EH (cell line): Measurements from ENCODE around the gene SAMHD1.
"Not testable (repeated sequence)": the region's sequence is repeated elsewhere in the genome, so short reads cannot be mapped to it uniquely, and the experiment has no call there.

Source experiments
- DNase-seq: peaks from one replicate; pipeline ENCODE4 v3.0.0-alpha.2; 2015; ENCODE audit warnings: low read depth

The SAMHD1 gene

DNA sequence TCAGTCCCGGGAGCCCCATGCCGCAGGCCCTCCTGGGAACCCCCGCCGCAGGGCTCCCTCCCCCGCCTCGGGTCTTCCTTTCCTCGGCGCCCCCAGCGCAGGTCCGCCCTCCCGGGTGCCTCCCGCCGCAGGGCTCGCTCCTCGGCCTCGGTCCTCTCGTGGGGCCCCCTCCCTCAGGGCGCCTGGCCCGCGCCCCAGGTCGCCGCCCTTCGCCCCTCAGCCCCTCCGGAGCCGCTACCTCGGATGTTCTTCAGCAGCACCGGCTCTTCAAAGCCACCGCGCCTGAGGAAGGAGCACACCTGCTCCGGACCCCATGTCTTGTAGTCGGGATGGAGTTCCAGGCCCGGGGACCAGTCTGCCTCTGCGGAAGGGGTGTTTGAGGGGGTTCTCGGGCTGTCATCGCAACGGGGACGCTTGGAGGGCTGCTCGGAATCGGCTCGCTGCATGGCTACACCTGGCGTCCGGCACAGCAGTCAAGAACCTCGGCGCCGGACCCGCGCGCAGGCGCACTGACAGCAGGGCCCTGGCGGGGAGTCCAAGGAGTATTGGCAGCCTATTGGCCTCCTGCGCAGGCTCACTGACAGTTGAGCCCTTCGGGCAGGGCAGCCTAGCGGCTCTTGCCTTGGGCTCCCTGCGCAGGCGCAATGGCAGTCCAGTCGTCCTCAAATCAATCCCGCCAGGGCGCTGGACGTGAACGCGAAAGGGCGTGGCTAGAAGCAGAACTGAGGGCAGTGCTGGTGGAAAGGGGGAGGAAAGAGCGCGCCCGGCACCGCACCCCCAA, at the start of gene SAMHD1:
TSS of gene SAMHD1 (minus strand) at position 511 of the 781 bp plus-strand sequence. CDS start at position 446, 65 bp downstream.
- DNase-seq = peak; percentile 99

DNA sequence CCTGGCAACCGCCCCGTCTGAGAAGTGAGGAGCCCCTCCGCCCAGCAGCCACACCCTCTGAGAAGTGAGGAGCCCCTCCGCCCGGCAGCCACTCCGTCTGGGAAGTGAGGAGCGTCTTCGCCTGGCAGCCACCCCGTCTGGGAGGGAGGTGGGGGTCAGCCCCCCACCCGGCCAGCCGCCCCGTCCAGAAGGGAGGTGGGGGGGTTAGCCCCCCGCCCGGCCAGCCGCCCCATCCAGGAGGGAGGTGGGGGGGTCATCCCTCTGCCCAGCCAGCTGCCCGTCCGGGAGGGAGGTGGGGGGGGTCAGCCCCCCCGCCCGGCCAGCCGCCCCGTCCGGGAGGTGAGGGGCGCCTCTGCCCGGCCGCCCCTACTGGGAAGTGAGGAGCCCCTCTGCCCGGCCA, 48.7 kb upstream of the SAMHD1 start:
- not testable (repeated sequence) for DNase-seq

DNA sequence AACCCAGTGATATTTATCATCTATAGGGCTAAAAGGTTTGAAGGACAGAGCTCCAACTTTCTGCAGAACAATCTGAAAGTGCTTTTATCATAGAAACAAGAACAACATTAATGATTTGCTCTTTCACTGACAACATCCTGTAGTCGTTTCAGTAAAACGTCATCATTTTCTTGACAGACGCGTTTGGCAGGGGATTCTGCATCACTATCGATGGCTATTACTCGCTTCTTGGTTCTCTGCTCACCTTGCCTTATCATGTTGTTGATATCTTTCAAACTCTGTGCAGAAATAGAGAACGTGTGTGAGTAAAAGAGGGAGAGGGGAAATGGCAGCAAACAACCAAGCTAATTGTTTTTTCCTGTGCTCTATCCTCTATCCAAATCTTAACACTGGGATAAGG, 47.1 kb upstream of the SAMHD1 start:
- no peak for DNase-seq

DNA sequence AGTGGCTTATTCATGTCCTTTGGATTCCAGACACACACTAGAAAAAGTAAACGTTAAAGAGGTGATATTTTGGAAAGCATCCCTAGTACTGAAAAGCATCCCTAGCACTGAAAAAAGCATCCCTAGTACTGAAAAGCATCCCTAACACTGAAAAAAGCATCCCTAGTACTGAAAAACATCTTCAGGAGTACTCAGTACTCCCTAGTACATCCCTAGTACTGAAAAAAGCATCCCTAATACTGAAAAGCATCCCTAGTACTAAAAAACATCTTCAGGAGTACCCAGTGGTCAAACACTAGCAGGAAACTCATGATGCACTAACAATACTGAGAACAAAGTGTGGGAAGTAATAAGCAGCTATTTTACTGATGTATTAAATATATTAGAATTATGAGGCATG, 45.6 kb upstream of the SAMHD1 start:
- no peak for DNase-seq

DNA sequence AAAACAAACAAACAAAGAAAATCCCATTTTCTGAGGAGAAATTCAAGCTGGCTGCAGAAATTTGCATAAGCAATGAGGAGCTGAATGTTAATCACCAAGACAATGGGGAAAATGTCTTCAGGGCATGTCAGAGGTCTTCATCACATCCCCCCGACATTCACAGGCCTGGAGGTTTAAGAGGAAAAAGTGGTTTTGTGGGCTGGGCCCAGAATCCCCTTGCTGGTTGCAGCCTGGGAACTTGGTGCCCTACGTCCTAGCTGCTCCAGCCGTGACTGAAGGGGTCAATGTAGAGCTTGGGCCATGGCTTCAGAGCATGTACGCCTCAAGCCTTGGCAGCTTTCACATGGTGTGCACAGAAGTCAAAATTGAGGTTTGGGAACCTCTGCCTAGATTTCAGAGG, 42.7 kb upstream of the SAMHD1 start:
- DNase-seq = not testable (repeated sequence)

DNA sequence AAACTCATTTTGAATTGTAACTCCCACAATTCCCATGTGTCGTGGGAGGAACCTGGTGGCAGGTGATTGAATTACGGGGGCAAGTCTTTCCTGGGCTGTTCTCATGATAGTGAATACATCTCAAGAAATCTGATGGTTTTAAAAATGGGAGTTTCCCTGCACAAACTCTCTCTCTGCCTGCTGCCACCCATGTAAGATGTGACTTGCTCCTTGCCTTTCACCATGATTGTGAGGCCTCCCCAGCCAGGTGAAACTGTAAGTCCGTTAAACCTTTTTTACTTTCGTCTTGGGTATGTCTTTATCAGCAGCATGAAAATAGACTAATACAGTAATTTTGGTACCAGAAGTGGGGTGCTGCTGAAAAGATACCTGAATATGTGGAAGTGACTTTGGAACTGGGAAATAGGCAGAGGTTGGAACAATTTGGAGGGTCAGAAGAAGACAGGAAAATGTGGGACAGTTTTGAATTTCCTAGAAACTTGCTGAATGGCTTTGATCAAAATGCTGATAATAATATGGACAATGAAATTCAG, 41.4 kb upstream of the SAMHD1 start:
- no peak for DNase-seq

DNA sequence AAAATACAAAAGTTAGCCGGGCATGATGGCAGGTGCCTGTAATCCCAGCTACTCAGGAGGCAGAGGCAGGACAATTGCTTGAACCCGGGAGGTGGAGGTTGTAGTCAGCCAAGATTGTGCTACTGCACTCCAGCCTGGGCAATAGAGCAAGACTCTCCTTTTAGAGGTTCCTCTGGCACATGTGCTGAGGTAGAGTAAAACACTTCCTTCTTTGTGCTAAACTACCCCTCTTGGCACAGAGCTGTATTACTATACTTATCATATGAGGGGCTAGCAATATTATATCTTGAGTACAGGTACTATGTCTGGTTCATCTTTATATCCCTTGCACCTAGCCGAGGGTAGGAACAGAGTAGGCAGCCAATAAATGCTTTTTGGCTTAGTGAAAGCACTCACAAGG, 40.2 kb upstream of the SAMHD1 start:
- DNase-seq = no peak

DNA sequence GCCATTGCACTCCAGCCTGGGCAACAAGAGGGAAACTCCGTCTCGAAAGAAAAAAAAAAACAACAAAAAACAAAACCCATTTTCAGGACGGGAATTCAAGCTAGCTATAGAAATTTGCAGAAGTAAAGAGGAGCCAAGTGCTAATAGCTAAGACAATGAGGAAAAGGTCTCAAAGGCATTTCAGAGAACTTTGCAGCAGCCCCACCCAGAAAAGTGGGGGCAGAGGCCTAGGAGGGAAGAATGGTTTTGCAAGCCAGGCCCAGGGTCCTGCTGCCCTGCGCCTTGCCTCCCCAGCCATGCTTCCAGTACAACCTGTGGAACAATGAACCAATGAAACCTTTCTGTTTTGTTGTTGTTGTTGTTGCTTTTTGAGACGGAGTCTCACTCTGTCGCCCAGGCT, 38.3 kb upstream of the SAMHD1 start:
- DNase-seq = no peak

DNA sequence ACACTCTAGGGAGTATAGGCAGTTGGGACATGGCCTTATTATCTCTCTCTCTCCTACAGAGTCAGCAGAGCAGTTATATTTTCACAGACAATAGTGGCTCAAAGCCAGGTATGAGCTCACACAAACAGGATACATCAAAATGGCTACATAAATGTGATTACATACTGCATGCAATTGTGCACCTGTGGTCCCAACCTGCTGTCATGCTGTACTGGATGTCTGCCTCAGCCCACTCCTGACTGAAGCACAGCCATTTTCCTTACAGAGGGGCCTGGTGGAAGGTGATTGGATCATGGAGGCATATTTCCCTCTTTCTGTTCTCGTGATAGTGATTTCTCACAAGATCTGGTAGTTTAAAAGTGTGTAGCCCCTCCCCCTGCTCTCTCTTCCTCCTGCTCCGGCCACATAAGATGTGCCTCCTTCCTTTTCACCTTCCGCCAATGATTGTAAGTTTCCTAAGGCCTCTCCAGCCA, 37.0 kb upstream of the SAMHD1 start:
- peak; percentile 23 for DNase-seq

DNA sequence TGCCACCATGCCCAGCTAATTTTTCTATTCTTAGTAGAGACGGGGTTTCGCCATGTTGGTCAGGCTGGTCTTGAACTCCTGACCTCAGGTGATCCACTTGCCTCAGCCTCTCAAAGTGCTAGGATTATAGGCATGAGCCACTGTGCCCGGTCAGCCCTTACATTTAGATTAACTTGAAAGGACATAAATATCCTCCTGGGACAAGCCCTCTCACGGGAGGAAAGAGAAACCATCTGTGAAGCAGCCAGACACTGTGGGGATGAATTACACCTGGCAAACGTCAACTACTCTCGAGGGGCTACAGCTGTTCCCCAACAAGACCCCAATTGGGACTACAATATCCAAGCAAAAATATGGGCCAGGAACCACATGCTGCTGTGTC, 32.7 kb upstream of the SAMHD1 start:
- DNase-seq = no peak

DNA sequence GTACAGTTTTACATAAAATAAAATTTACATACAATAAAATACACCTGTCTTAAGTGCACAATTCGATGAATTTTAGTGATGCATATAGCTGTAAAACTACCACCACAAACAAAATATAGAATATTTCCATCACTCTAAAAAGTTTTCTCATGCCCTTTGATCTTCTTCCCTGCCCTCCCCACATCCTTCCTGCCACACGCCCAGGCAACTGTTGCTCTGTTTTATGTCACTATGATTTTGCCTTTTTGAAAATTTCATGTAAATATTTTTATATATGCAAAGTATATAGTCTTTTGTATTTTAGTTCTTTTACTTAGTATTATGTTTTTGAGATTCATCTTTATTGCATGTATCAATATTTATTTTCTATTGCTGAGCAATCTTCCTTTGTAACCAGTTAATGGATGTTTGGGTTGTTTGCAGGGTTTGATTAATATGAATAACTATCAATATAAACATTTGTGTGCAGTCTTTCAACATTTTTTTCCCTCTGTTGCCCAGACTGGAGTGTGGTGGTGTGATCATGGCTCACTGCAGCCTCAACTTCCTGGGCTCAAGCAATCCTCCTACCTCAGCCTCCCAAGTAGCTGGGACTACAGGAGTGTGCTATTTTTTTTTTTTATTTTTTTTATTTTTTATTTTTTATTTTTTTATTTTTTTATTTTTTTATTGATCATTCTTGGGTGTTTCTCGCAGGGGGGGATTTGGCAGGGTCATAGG, 23.8 kb upstream of the SAMHD1 start:
- no peak for DNase-seq

DNA sequence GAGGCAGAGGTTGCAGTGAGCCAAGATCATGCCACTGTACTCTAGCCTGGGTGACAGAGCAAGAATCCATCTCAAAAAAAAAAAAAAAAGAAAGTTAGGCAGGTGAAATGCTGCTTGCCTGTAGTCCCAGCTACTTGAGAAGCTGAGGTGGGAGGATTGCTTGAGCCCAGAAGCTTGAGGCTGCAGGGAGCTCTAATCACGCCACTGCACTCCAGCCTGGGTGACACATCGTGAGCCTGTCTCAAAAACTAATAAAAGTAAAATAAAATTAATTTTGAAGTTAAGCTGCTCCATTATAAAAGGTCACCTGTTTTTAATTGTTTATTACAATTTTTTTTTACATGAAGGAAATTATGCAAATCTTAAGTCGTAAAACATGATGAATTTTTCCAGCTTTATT, 23.2 kb upstream of the SAMHD1 start:
- DNase-seq = no peak

DNA sequence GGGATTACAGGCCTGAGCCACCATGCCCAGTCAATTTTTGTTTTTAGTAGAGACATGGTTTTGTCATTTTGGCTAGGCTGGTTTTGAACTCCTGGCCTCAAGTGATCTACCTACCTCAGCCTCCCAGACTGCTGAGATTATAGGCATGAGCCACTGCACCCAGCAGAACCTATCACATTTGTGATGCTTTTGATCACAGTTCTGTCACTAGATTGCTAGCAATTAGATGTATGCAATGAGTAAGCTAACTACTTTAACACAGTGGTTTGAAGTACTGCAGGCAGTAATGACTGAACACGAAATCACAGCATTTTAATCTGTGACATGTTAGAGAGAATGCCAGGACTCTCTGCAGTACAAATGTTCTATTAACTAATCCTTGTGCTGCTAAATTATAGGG, 19.6 kb upstream of the SAMHD1 start:
- no peak for DNase-seq

DNA sequence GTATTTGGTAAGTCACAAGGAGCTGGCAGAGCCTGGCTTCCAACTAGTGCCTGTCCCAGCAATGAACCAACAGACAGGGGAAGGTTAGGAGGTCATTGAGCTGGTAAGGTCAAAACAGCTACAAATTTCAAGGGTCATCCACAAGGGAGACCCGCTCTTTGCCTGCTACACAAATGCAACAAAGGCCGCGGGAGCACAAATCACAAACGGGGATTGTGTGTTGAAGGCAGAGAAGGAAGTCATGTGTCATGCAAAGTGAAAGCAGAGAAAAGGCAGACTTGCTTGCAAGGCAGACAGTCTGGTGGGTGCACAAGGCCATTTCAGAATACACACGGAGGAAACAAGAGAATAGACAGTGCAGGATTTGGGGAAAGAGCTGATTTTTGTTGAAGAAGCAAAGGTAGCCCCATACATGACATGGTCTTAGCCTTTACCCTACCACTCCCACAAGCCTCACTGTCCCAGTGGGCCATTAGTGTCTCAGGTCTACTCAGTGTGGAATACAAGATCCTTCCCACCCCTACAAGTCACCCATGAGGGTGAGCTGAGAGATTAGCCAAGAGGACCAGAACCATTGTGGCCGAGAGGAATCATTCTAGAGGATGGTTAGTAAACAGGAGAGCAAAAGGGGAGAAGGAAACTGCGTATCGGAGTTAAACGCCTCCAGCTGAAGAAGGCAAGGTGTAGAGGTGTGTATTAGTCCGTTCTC, 18.1 kb upstream of the SAMHD1 start:
- no peak for DNase-seq

DNA sequence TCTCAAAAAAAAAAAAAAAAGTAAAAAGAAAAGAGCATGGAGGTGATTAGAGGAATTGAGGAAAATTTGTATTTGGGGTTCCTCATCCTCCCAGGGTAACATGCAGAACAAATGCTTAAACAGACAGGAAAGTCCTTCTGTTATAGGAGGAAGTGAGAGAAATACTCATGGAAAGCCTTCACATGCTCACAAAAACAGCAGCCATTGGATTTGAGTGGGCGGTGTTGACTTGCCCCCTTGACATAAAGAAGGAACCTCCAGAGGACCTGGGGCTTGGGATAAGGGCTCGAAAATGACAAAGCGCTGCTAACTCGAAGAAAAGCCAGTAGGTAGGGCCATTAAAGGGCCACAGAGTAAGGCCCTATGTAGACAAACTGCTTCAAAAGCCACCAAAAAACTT, 17.5 kb upstream of the SAMHD1 start:
- DNase-seq = no peak

DNA sequence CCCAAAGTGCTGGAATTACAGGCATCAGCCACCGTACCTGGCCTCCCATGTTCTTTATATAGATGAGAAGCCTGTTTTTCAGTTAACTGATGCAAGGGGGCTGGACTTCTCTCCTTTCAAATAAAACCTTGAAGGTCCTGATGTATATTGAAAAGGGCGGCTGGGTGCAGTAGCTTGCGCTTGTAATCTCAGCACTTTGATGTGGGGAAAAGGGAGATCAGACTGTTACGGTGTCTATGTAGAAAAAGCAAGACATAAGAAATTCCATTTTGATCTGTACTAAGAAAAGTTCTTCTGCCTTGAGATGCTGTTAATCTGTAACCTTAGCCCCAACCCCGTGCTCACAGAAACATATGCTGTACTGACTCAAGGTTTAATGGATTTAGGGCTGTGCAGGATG, 16.1 kb upstream of the SAMHD1 start:
- DNase-seq = no peak

DNA sequence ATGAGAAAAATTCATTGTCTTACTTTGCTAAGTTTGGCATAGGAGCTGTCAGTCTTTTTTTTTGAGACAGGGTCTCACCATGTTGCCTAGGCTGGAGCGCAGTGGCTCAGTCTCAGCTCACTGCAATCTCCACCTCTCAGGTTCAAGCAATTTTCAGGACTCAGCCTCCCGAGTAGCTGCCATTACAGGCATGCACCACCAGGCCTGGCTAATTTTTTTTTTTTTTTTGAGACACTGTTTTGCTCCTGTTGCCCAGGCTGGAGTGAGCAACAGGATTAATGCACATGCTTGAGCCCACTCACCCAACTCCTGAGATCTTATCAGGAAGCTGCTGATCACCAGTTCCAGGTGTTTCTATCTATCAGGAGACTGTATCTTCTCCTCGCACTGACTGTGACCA, 15.5 kb upstream of the SAMHD1 start:
- not testable (repeated sequence) for DNase-seq

DNA sequence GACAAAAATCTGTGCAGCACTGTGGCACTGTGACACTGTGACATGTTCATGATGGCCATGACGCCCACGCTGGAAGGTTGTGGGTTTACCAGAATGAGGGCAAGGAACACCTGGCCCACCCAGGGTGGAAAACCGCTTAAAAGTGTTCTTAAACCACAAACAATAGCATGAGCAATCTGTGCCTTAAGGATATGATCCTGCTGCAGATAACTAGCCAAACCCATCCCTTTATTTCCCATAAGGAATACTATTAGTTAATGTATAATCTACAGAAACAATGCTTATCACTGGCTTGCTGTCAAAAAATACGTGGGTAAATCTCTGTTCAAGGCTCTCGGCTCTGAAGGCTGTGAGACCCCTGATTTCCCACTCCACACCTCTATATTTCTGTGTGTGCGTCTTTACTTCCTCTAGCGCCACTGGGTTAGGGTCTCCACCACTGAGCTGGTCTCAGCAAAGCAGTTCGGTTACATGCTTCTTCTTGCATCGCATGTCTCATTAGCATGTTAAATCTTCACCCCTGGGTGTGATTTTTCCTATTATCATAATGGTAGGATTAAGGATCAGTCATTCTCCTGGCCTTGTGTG, 10.9 kb upstream of the SAMHD1 start:
- DNase-seq = not testable (repeated sequence)

DNA sequence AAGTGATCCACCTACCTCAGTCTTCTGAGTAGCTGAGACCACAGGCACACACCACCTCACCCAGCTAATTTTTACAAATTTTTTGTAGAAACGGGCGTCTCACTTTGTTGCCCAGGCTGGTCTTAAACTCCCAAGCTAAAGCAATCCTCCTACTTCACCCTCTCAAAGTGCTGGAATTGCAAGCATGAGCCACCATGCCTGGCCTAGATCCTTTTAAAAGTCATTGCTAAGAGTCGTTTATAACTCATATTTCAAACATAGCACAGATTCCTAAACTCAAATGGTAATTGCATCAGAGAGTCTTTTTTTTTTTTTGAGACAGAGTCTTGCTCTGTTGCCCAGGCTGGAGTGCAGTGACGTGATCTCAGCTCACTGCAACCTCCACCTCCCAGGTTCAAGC, 7.7 kb upstream of the SAMHD1 start:
- peak; percentile 45 for DNase-seq

DNA sequence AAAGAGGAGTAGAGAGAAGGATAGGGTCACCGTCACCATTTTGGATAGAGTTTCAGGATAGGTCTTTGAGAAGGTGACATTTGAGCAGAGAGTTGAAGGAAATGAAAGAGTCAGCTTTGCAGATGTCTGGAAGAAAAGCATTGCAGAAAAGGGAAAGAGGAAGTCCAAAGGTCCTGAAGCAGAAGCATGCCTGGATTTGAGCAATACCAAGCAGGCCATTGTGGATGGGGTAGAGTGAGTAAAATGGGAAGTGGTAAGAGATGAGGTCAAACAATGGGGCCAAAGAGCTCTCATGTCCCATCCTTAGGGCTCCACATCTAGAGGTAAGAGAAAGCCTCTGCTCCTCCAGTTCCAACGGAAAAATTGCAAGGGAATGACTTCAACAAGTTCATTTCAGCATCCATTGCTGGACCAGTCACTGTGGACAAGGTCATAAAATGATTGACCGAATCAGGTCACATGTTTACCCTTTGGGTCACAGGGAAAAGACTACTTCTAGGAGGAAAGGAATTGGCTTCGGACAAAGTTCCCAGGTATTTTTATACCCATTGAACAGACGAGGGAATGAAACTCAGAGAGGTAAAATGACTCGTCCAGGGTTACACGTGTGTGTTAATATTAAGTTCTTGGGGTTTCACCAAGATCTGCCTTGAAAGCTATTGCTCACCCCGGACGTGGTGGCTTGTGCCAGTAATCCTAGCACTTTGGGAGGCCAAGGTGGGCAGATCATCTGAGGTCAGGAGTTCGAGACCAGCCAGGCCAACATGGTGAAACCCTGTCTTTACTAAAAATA, 6.6 kb upstream of the SAMHD1 start:
- DNase-seq = no peak

DNA sequence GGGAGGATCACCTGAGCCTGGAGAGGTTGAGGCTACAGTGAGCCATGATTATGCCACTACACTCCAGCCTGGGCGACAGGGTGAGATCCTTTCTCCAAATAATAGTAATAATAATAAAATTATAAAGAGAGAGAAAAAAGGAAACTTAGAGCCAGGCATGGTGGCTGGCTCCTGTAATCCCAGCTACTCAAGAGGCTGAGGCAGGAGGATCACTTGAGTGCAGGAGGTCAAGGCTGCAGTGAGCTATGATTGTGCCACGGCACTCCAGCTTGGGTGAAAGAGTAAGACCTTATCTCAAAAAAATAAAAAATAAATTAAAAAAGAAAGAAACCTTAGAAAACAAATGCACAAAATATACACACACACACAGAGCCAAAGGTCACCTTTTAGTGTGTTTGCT, 5.2 kb upstream of the SAMHD1 start:
- DNase-seq = no peak
